ENCODE data around the gene TCEA2.

TCEA2 gene

DNA sequence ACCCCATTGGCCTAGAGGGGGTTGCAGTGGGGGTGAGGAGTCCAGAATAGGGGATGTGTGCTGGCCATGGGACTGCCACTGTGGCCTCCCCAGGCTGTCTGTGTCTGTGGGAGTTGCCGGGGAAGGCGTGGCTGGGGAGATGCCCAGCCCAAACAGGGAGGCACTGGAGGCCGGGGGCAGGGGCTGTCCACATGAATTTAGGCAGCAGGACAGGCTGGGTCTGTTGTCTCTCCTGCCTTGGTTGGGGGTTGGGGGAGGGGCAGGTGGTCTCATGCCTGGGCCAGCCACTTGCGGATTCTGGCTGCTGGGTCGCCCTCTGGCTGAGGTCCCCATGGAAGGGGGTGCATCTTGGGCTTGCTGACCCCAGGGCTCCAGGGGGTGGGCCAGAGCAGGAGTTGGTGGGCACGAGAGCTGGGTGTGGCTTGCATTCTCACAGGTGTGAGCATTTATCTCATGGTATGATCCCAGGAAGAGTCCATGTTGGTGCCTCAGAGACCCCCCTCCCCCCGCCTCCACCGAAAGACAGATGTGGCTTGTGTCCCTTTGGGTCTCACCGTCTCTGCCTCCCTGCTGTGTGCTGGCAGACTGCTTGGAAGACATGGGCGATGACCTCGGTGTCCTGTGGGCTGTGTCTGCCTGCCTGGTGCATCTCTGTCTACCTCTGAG is 17.5 kb upstream of the TCEA2 start:
- TF ChIP-seq, protein P1, sequence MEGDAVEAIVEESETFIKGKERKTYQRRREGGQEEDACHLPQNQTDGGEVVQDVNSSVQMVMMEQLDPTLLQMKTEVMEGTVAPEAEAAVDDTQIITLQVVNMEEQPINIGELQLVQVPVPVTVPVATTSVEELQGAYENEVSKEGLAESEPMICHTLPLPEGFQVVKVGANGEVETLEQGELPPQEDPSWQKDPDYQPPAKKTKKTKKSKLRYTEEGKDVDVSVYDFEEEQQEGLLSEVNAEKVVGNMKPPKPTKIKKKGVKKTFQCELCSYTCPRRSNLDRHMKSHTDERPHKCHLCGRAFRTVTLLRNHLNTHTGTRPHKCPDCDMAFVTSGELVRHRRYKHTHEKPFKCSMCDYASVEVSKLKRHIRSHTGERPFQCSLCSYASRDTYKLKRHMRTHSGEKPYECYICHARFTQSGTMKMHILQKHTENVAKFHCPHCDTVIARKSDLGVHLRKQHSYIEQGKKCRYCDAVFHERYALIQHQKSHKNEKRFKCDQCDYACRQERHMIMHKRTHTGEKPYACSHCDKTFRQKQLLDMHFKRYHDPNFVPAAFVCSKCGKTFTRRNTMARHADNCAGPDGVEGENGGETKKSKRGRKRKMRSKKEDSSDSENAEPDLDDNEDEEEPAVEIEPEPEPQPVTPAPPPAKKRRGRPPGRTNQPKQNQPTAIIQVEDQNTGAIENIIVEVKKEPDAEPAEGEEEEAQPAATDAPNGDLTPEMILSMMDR (IDR thresholded peaks at IDR 0.05; ENCODE audit: low read depth, low read length): no peak
- H3K4me3 ChIP-seq (replicated peaks in 1 of 2; ENCODE audit: low read depth in 2 of 2, low read length in 2 of 2): no peak overlapping the region
- no peak for DNase-seq (ENCODE audit: low read depth in 2 of 2)

DNA sequence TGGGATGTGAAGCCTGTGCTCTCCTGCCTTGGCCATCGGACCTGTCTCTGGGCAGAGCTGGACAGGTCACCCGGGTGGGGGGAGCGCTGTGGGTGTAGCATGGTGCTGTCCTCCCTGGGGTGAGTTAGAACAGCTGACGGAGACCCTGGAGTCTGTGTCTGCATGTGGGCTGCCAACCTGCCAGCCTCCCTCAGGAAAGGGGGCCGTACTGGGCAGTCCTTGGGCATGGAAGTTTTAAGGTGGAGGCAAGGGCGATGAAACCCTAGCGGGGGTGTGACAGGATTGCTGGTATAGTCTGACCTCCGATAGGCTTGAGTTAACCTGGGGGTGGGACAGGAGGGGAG is 16.0 kb upstream of the TCEA2 start:
- DNase-seq (ENCODE audit: low read depth in 2 of 2): no peak
- TF ChIP-seq, protein P1 (IDR thresholded peaks at IDR 0.05; ENCODE audit: low read depth, low read length): no peak
- H3K4me3 ChIP-seq (replicated peaks in 1 of 2; ENCODE audit: low read depth in 2 of 2, low read length in 2 of 2): no peak overlapping the region

DNA sequence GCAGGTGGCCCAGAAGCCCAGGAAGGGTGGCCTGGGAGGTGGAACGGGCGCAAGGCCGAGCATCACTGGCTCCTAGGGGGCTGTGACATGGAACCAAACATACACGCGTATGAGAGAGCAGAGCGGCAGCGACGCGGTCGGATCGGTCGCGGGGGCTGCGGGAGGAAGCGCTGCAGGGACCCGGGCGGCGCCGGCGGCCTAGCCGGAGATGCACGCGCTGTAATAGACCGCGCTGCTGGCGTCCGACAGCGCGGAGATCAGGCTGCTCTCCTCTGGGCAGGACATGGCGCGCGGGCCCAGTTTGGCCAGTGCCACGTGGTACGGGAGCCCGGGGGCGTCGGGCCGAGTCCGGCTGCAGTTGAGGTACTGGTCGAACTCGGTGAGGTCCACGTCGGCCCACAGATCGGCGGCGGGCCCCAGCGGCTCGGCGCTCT is 15.0 kb upstream of the TCEA2 start:
- TF ChIP-seq, protein P1 (IDR thresholded peaks at IDR 0.05; ENCODE audit: low read depth, low read length): no peak
- H3K4me3 ChIP-seq (replicated peaks in 1 of 2; ENCODE audit: low read depth in 2 of 2, low read length in 2 of 2): peak overlapping the region in 1 of 2 donors; percentile 30
- DNase-seq (ENCODE audit: low read depth in 2 of 2): no peak

DNA sequence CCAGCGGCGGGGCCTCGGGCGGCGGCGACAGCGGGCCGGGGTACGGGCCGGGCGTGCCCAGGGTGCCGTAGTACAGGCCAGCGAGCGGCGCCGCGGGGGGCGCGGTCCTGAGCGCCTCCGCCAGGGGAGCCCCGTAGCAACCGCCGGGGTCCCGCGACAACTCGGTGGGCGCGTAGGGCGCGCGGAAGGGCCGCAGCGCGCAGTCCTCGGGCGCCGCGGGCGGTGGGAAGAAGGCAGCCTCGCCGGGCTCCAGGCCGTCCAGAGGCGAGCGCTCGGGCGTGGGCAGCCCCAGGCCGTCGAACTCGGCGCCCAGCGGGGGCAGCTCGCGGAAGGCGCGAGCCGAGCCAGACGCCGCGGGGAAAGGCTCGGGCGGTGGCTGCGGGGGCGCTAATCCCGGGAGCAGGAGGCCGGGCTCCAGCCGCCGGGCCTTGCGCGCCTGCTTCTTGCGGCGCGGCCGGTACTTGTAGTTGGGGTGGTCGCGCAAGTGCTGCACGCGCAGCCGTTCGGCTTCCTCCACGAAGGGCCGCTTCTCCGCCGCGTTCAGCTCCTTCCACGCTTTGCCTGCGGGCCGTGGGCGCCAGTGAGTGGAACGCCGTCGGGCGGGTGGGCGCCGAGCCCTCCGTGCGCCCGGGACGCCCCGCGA is 14.5 kb upstream of the TCEA2 start:
- DNase-seq (ENCODE audit: low read depth in 2 of 2): no peak
- TF ChIP-seq, protein P1 (IDR thresholded peaks at IDR 0.05; ENCODE audit: low read depth, low read length): no peak

DNA sequence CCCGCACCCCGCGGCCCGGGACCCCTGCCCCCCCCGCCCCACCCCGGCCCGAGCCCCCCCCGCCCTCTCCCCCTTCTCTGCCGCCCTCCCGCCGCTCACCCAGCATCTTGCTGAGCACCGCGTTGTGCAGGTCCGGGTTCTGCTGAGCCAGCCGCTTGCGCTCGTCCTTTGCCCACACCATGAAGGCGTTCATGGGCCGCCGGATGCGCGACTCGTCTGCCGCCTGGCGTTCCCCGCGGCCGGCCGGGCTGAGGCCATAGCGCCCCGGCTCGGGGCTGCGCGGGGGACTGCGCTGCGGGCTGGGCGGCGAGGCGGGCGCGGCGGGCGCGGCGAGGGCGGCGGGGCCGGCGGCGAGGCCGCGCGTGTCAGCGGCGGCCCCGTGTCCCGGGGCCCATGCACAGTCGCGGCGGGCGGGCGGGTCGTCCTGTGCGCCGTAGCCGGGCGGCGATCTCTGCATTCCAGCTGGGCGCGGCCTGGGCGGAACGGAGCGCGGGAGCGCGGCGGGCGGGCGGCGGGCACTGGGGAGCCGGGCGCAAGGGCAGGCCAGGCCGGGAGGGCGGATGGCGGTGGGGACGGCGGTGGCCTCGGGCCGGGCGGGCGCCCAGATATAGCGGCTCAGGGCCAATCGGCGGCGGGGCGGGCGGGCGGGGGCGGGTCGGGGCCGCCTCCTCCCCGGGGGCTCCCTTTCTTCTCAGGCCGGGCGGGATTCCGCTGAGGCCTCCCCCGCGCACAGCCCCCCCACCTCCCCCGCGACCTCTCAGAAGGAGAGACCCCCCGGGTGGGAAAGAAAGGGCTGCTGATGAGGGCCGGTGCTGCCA is 13.7 kb upstream of the TCEA2 start, which contains the start of gene SOX18:
Gene SOX18, minus strand, starts transcription at position 580 of the 818 bp plus-strand sequence. Its CDS starts 123 bp downstream, at position 457.
- H3K4me3 ChIP-seq (replicated peaks in 1 of 2; ENCODE audit: low read depth in 2 of 2, low read length in 2 of 2): peak within 1 kb of the TSS in 1 of 2 donors; percentile 44
- TF ChIP-seq, protein P1 (IDR thresholded peaks at IDR 0.05; ENCODE audit: low read depth, low read length): no peak
- DNase-seq (ENCODE audit: low read depth in 2 of 2): peak; percentile 29 to 56

More for the DNA sequence above, 14.5 kb upstream of the TCEA2 start:
- peak overlapping the region in 1 of 2 donors; percentile 44 for H3K4me3 ChIP-seq (replicated peaks in 1 of 2; ENCODE audit: low read depth in 2 of 2, low read length in 2 of 2)

DNA sequence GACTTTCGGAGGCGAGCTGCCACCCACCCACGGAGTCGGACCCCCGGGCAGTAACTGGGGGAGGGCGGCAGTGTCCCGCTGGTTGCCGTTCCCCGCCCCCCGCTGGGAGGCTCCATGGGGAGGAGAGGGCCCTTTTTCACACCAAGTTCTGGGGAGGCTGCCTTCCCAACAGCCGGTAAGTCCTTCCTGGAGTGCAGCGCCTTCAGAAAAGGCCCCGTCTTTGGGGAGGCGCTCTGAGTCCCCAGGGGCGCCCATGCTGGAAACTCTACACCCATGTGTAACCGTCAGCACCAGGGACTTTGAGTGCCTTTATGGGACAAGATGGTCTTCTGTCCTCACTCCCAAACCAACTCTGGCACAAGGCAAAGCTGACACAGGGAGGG is 13.1 kb upstream of the TCEA2 start:
- peak in 1 of 2 donors; percentile 52 for DNase-seq (ENCODE audit: low read depth in 2 of 2)
- TF ChIP-seq, protein P1 (IDR thresholded peaks at IDR 0.05; ENCODE audit: low read depth, low read length): no peak
- no peak overlapping the region for H3K4me3 ChIP-seq (replicated peaks in 1 of 2; ENCODE audit: low read depth in 2 of 2, low read length in 2 of 2)

Data from cardiac fibroblast (primary cell).